HG02973 (cell line): ENCODE data around the gene FGFRL1.
"Not testable (repeated sequence)": the region's sequence is repeated elsewhere in the genome, so short reads cannot be mapped to it uniquely, and the experiment has no call there.

ENCODE experiments used
- ATAC-seq: cut with Tn5 transposase; IDR thresholded peaks from one replicate; pipeline ENCODE4 v1.9.1; 2021; ENCODE audit warnings: moderate library complexity; ENCODE audit not compliant: unreplicated experiment

FGFRL1 gene

DNA sequence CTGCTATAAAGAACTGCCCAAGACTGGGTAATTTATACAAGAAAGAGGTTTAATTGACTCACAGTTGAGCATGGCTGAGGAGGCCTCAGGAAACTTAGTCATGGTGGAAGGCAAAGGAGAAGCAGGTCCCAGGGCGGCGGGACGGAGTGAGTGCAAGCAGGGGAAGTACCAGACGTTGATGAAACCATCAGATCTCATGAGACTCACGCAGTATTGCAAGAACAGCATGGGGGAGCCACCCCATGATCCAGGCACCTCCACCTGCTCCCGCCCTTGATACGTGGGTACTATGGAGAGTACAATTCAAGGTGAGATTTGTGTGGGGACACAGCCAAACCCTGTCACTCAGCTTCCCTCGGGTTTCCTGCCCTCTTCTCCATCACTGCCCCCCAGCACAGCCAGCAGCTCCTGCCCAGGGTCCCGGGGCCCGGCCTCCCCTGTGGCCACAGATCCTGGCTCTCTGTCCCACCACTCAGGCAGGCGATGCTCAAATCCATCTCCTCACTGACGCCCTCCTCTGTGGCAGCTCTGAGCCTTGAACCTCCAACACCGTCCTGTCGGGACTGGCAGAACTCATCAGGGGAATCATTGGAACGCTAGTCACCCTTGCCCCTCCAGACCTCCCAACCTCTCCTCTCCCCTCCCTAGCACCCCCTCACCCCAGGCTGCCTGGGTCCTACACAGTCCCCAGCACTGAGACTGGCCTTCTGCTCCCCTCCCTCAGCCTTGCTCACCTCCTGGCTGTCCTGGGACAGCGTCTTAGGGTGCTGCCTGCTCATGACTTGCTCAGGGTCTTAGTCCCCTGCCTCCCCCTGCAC lies 37.6 kb downstream of the FGFRL1 start:
- ATAC-seq = no peak

- ATAC-seq = no peak
Measured at GRCh38 chr4:1049591-1049905, 38.1 kb downstream of the FGFRL1 start.

DNA sequence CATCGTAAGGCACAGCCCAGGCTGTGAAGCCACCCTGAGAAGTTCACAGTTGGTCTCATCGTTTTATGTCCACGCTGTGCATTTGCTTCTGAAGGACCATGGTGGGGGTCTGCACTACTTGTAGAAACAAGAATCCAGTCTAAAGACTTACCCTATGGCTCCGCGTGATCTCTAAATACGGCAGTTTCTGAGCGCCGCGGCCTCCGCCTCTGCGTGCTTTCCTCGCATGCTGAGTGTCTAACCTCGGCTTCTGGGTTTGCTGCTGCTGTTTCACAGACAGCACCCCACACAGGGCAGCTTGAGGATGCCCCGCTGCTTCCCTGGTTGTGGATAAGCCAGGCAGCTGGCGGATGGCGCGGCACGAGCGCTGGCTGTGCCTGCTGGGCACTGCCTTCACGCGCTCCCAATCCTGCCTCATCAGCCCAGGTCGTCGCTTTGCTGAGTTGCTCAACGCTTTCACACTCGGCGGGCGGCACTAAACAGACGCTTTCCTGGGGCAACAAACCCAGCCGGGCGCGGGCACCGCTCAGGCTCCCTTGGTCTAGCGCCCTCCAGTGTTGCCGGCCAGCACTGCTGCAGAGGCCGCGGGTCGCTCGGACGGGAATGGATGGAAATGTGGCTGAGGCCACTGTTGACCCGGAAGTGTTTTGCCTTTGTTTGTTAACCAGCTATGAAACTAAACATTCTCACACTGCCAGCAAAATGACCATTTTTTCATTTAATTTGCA lies 39.2 kb downstream of the FGFRL1 start:
- no peak for ATAC-seq

DNA sequence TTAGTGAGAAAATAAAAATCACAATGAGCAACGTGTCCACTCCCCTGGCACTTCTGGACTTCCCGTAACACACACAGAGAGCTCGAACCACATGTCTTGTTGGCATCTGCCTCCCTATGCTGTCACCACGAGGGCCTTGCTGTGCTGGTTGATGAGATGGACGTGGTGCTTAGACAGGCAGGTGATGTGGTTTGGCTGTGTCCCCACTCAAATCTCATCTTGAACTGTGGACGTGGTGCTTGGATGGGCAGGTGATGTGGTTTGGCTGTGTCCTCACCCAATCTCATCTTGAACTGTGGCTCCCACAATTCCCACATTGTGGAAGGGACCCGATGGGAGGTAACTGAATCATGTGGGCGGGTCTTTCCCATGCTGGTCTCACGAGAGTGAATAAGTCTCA lies 40.0 kb downstream of the FGFRL1 start:
- ATAC-seq = no peak

DNA sequence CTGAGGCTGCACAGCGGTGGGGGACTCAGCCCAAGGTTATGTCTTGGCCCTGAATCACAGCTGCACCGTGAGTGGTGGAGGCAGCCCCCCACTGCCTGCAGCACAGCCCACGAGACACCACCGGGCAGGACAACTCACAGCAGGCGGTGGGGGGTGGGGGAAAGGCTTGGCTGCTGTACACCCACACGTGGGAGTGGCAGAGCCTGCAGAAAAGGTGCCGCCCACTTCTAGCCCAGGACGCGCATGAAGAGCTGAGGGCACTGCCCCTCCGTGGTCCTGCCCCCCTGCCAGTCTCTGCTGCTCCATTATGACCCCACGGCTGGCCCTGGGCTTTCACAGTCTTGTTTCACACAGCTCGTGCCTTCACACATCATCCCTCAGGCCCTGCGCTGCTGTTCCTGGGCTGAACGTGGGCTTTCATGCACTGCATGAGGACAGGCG lies 40.8 kb downstream of the FGFRL1 start:
- ATAC-seq = no peak

GRCh38 chr4:1053080-1053661 lies 41.7 kb downstream of the FGFRL1 start:
- ATAC-seq = no peak

- not testable (repeated sequence) for ATAC-seq
Measured at GRCh38 chr4:1053891-1054290, 42.5 kb downstream of the FGFRL1 start.

- not testable (repeated sequence) for ATAC-seq
Measured at GRCh38 chr4:1054696-1055242, 43.3 kb downstream of the FGFRL1 start.

DNA sequence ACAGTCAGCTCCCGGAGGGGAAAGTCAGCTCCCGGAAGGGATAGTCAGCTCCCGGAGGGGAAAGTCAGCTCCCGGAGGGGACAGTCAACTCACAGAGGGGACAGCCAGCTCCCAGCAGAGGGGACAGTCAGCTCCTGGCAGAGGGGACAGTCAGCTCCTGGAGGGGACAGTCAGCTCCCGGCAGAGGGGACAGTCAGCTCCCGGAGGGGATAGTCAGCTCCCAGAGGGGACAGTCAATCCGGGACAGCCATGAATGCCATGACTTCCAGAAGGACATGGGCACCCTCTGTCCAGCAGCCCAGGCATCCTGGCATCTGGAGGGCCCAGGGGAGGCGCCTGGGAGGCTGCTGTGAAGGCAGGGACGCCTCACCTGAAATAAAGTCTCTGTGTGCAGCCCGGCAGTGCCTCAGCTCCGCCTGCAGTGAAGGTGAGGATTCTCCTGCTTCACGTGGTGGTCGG lies 43.8 kb downstream of the FGFRL1 start:
- ATAC-seq = not testable (repeated sequence)

GRCh38 chr4:1055721-1056590 lies 44.5 kb downstream of the FGFRL1 start:
- no peak for ATAC-seq

DNA sequence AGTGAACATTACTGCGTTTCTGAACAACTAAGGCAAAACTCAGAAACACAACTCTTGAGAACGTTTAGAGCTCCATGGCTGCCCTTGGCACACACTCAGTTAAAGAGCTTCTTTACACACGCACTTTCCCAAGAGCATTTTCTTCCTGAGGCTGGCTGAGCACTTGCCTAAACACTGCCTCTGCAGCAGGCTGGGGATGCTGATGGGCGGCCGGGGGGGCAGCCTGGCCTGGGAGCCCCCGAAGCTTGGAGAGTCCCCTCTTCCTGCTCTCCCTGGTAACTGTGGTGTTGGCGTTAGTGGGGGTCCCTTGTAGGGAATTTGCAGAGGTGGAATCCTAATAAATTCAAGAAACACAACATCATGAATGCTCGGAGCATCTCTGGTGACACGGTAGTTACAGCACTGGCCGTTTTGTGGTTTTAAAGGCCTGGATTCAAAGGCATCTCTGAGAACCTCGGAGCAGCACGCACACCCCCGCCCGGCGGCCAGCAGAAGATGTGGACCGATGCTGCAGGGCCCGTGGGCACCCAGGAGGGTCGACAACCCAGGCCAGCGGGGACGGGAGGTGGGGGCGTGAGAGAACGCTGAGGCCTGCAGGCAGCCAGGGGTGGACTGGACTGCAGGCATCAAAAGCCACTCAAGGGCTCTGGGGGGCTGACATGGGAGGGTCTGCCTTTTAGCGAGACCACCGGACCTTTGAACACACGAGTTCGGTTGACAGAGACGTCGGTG lies 45.4 kb downstream of the FGFRL1 start:
- no peak for ATAC-seq

DNA sequence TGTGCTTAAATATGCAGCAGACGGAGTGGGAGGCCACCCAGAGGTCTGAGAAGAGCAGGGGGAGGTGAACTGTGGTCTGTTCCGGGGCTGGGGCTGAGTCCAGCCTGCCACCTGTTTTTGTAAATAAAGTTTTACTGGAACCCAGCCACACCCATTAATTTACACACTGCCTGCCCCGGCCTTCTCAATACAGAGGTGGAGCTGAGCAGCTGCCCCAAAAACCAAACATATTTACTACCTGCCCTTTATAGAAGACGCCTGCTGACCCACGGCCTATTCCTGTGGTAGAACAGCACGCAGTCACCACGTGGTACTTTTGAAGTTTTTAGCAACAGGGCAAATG lies 45.9 kb downstream of the FGFRL1 start:
- ATAC-seq = no peak

DNA sequence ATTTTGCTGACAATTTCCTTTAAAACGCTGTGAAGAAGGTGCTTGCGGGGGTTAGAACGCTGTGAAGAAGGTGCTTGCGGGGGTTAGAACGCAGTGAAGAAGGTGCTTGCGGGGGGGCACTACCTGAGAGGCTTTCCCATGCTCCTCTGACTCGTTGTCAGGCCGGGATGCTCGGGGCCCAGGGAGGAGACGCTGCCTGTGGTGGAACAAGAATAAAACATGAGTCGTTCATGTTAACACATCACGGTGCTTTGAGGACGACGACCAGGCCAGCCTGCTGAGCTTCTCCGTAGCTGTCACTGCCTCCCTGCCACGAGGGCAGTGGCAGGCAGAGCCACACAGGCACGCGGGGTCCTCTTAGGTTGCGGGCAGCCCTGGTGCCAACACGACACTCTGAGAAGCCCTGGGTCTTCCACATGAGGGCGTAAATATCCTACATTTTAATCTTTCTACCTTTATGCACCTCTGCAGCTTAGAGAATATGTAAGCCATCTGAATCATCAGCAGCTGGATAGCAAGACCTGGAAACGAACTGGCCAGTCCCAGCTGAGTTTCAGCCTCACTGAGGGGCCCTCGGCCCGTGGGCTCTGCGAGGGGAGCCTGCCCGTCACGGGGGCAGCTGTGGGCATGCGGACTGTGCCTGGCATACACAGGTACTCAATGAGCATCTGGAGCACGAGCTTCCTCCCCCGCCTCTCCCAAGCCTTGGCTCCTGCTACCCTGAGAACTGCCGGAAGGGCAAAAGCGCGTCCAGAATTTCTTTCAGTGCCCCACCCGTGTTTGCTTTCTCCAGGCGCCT lies 47.0 kb downstream of the FGFRL1 start:
- no peak for ATAC-seq

- no peak for ATAC-seq
Measured at GRCh38 chr4:1058997-1059665, 47.7 kb downstream of the FGFRL1 start.

DNA sequence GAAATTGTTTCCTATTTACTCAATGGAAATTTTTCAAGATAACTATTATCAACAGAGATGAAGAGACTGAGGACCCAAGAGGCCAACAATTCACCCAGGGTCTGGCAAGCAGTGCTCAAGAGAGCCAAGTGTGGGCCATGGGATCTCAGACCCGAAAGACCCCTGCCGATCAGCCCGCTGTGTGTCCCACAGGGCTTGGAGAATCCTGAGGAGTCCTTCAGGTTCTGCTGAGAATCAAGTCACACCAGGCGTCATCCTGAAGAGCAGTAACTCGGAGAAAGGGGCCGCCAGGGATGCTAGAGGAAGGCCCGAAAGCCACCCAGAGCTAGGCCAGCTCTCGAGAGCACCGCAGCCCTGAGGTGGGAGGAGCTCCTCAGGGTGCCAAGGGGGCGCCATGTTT lies 48.7 kb downstream of the FGFRL1 start:
- no peak for ATAC-seq

DNA sequence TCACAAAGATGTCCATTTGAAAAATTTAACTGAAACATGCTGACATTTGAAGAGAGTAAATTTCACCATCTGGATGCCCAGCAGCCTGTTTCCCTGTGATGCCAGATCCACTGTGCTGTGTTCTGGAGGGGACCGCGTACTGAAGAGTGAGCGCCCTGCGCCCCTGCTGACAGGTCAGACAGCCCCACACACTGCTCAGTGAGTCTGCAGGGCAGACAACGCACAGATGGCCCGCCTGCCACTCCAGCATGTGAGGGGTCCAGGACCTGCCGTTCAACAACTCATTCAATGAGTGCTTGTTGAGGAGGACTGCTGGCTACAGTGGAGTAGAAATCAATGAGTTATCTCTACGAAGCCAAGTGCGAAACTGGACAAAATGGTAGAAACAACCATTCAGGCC lies 49.2 kb downstream of the FGFRL1 start:
- ATAC-seq = no peak

GRCh38 chr4:1061056-1061700 lies 49.8 kb downstream of the FGFRL1 start:
- no peak for ATAC-seq

DNA sequence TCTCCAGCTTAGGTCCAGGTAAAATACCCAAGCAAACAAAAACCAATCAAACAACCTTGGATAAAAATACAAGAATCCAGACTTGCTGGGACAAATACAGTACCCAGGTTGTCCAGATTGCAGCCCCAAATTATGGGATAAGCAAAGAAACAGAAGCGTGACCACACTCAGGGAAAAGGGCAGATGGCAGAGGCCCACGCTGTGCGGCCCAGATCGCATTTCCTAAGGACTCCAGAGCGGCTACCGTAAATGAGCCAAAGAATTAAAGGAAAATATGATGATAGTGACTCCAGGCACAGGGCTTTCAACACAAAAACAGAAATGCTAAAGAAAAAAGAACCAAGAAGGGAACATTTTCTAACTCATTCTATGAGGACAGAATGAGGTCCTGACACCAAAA lies 50.3 kb downstream of the FGFRL1 start:
- ATAC-seq = no peak
